K562 (cell line): ENCODE data around the gene SND1.

Source experiments
- BACH1 ChIP-seq: fragments of 200-800 bp; sonication (Bioruptor generic); IDR thresholded peaks from 2 replicates; pipeline ENCODE4 v1.6.1; 2016; ENCODE audit warnings: missing genetic modification characterization, missing compliant biosample characterization
- CTCF ChIP-seq, 3 experiments: IDR thresholded peaks in 2 of 3; conservative IDR thresholded peaks in 1 of 3; 2 replicates each; pipeline ENCODE4 v1.5.1; 2011 to 2012; ENCODE audit warnings: low read length in 3 of 3, mild to moderate bottlenecking in 3 of 3, control low read depth in 2 of 3, improper control_type of control experiment in 1 of 3, inconsistent platforms in 1 of 3, low read depth in 1 of 3, mixed read lengths in 1 of 3, moderate library complexity in 1 of 3; ENCODE audit not compliant: insufficient read depth in 2 of 3
- GTF2F1 ChIP-seq: IDR thresholded peaks from 2 replicates; pipeline ENCODE4 v1.6.1; 2011; ENCODE audit warnings: low read depth, low read length, improper control_type of control experiment
- MTA2 ChIP-seq: fragments of 450-650 bp; IDR thresholded peaks from 2 replicates; pipeline ENCODE4 v1.6.1; 2016; ENCODE audit warnings: low read depth
- RAD21 ChIP-seq, 2 experiments: fragments of 250-450 bp in 1 of 2; fragments of 450-650 bp in 1 of 2; sonication (Bioruptor Pico) in 1 of 2; formaldehyde crosslinking in 1 of 2; IDR thresholded peaks in 1 of 2; conservative IDR thresholded peaks in 1 of 2; 2 replicates each; pipeline versions ENCODE4 v1.4.0 to v1.8.0; 2020 to 2022; ENCODE audit warnings: mild to moderate bottlenecking in 2 of 2, moderate library complexity in 1 of 2
- SMC3 ChIP-seq: conservative IDR thresholded peaks from 2 replicates; pipeline ENCODE4 v1.6.1; 2011; ENCODE audit warnings: low read depth, low read length, improper control_type of control experiment; ENCODE audit not compliant: insufficient read depth
- TCF7 ChIP-seq: sonication (generic); IDR thresholded peaks from 2 replicates; pipeline ENCODE4 v1.6.1; 2016; ENCODE audit warnings: antibody characterized with exemption, borderline replicate concordance
- ZNF561 ChIP-seq: fragments of 450-650 bp; formaldehyde crosslinking; conservative IDR thresholded peaks from 2 replicates; pipeline ENCODE4 v1.4.0; 2020; ENCODE audit warnings: mild to moderate bottlenecking, moderate library complexity
- ZNF696 ChIP-seq: fragments of 250-450 bp; sonication (Bioruptor Pico); conservative IDR thresholded peaks from 2 replicates; pipeline ENCODE4 v1.4.0; 2020; ENCODE audit warnings: mild to moderate bottlenecking, moderate library complexity
- TF ChIP-seq, protein P1 (sequence below): IDR thresholded peaks from 2 replicates; pipeline ENCODE4 v1.6.1; 2012; ENCODE audit warnings: low read depth, low read length, improper control_type of control experiment, borderline replicate concordance
- TF ChIP-seq, protein P2 (sequence below), 2 experiments: fragments of 450-650 bp; conservative IDR thresholded peaks; 2 replicates each; pipeline ENCODE4 v1.6.1; 2017; ENCODE audit warnings: mild to moderate bottlenecking in 2 of 2, moderate library complexity in 2 of 2

- TF ChIP-seq TCF7 (no peak), ZNF696 (CRISPR knock-in tag) (no peak), BACH1 (tag) (no peak), MTA2 (no peak), CTCF (IDR thresholded peaks at IDR 0.05 in 2 of 3, conservative IDR thresholded peaks at IDR 0.05 in 1 of 3; ENCODE audit: insufficient read depth in 2 of 3, low read depth in 1 of 3, low read length in 3 of 3) (no peak), GTF2F1 (no peak), RAD21 (CRISPR knock-in tag; conservative IDR thresholded peaks at IDR 0.05 in 1 of 2, IDR thresholded peaks at IDR 0.05 in 1 of 2) (no peak), SMC3 (no peak), ZNF561 (CRISPR knock-in tag) (no peak)
- TF ChIP-seq, protein P1, sequence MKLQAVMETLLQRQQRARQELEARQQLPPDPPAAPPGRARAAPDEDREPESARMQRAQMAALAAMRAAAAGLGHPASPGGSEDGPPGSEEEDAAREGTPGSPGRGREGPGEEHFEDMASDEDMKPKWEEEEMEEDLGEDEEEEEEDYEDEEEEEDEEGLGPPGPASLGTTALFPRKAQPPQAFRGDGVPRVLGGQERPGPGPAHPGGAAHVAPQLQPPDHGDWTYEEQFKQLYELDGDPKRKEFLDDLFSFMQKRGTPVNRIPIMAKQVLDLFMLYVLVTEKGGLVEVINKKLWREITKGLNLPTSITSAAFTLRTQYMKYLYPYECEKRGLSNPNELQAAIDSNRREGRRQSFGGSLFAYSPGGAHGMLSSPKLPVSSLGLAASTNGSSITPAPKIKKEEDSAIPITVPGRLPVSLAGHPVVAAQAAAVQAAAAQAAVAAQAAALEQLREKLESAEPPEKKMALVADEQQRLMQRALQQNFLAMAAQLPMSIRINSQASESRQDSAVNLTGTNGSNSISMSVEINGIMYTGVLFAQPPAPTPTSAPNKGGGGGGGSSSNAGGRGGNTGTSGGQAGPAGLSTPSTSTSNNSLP = no peak
- TF ChIP-seq, protein P2, sequence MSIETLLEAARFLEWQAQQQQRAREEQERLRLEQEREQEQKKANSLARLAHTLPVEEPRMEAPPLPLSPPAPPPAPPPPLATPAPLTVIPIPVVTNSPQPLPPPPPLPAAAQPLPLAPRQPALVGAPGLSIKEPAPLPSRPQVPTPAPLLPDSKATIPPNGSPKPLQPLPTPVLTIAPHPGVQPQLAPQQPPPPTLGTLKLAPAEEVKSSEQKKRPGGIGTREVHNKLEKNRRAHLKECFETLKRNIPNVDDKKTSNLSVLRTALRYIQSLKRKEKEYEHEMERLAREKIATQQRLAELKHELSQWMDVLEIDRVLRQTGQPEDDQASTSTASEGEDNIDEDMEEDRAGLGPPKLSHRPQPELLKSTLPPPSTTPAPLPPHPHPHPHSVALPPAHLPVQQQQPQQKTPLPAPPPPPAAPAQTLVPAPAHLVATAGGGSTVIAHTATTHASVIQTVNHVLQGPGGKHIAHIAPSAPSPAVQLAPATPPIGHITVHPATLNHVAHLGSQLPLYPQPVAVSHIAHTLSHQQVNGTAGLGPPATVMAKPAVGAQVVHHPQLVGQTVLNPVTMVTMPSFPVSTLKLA (conservative IDR thresholded peaks at IDR 0.05) = no peak
Measured at GRCh38 chr7:127768241-127768640, 116.2 kb downstream of the SND1 start.
